IPS-20b (cell line): Measurements from ENCODE around the gene PRDM8.
A peak's percentile ranks its signal among the peaks of the same experiment; 100 is the strongest.
"Not testable (repeated sequence)": the region's sequence is repeated elsewhere in the genome, so short reads cannot be mapped to it uniquely, and the experiment has no call there.

Experiments used
- H3K27ac ChIP-seq: one replicate; pipeline ENCODE4 v1.5.1; 2013; ENCODE audit warnings: low read length
- H3K27me3 ChIP-seq: 2 replicates; pipeline ENCODE4 v1.6.1; 2013; ENCODE audit warnings: mild to moderate bottlenecking, low read length, inconsistent platforms; ENCODE audit not compliant: insufficient read depth
- H3K36me3 ChIP-seq: 2 replicates; pipeline ENCODE4 v1.6.1; 2013; ENCODE audit warnings: low read depth, mild to moderate bottlenecking, inconsistent platforms, low read length, moderate library complexity; ENCODE audit not compliant: insufficient read depth
- H3K4me1 ChIP-seq: 2 replicates; pipeline ENCODE4 v1.6.1; 2013; ENCODE audit warnings: mild to moderate bottlenecking, control low read depth, inconsistent platforms, low read length, moderate library complexity; ENCODE audit not compliant: insufficient read depth
- H3K4me3 ChIP-seq: 2 replicates; pipeline ENCODE4 v1.5.1; 2013; ENCODE audit warnings: mild to moderate bottlenecking, low read length, inconsistent platforms
- H3K9ac ChIP-seq: 2 replicates; pipeline ENCODE4 v1.6.1; 2013; ENCODE audit warnings: low read depth, mild to moderate bottlenecking, inconsistent platforms, low read length, moderate library complexity
- H3K9me3 ChIP-seq: 2 replicates; pipeline ENCODE4 v1.6.1; 2013; ENCODE audit warnings: mild to moderate bottlenecking, low read depth, low read length, inconsistent platforms; ENCODE audit not compliant: insufficient read depth

PRDM8 gene

DNA sequence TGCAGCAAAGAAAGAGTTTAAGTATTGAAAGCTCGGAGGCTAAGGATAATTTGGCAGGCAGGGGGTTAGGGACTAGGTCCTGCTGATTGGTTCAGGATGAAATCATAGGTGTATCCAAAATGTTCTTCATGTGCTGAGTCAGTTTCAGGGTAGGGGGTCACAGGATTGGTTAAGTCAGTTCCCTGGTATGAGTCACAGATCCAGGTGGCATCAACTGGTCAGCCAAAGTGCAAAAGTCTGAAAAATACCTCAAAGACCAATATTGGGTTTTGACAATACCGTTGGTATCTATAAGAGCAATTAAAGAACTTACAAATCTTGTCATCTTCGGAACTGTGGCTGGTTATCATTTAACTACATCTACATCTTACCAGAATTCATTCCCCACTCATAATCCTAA is 25.6 kb upstream of the PRDM8 start:
- H3K4me3 ChIP-seq: no peak overlapping the region
- no peaks in the 10 kb centered on the region for H3K36me3 ChIP-seq
- no peak overlapping the region for H3K27ac ChIP-seq
- H3K9me3 ChIP-seq: no peaks in the 10 kb centered on the region
- no peak overlapping the region for H3K9ac ChIP-seq
- no peaks in the 10 kb centered on the region for H3K4me1 ChIP-seq
- no peaks in the 10 kb centered on the region for H3K27me3 ChIP-seq

DNA sequence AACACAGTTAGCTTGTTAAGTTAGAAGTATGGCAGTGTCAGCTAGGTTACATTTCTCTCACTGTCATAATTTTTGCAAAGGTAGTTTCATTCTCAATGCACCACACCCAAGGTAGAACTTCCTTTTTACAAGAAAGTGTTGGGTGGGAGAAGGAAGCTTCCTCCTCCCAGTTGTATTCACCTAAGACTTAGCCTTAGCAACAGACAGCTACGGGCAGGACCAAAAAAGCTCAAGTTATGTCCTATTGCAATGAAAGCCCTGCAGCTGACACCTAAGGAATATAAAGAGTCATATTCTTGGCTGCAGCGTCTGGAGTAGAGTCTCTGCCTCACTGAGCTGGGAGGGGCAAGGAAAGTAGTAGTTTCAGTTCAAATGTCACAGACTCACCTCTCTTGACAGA is 25.1 kb upstream of the PRDM8 start:
- H3K27me3 ChIP-seq: no peaks in the 10 kb centered on the region
- no peaks in the 10 kb centered on the region for H3K36me3 ChIP-seq
- H3K9me3 ChIP-seq: no peaks in the 10 kb centered on the region
- H3K27ac ChIP-seq: no peak overlapping the region
- no peak overlapping the region for H3K4me3 ChIP-seq
- H3K4me1 ChIP-seq: no peaks in the 10 kb centered on the region
- no peak overlapping the region for H3K9ac ChIP-seq

DNA sequence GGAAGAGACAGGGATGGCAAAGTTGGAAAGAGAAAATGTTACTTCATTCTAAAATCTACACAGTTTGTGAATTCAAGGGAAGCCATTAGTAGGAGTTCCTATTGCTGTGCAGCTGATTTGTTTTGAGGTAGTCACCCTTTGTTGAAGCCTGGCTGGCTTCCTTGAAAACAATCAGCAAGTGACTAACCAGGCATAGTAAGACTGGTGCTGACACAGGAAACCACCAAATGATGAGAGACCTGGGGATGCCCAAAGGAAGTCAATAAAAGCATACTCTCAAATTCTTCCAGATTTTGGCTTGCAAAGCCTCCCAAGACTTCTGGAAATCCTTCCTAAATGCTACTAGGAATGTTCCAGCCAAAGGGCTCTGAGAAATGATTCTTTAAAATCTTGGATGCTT is 23.9 kb upstream of the PRDM8 start:
- H3K9me3 ChIP-seq: no peaks in the 10 kb centered on the region
- H3K9ac ChIP-seq: no peak overlapping the region
- no peaks in the 10 kb centered on the region for H3K27me3 ChIP-seq
- no peaks in the 10 kb centered on the region for H3K4me1 ChIP-seq
- no peaks in the 10 kb centered on the region for H3K36me3 ChIP-seq
- H3K27ac ChIP-seq: no peak overlapping the region
- H3K4me3 ChIP-seq: no peak overlapping the region

DNA sequence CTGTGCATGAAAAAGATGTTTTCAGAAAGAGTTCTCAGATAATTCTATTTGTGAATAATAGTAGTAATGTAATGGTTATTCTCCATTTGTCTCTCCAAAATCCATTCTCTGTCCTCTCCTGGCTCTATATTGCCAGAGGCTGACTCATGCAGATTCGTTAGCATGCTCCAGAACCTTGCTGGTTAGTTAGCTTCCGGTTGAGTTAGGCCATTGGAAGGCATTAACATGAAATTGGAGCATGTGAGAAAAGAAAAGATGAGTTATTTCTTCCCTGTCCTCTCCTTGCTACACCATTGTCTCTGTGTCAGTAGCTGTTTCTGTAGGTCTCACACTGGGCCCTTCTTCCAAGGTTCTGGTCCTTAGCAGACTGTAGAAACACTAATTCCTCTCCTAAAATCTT is 23.5 kb upstream of the PRDM8 start:
- no peak overlapping the region for H3K9ac ChIP-seq
- H3K27ac ChIP-seq: no peak overlapping the region
- no peak overlapping the region for H3K4me3 ChIP-seq
- H3K27me3 ChIP-seq: no peaks in the 10 kb centered on the region
- no peaks in the 10 kb centered on the region for H3K9me3 ChIP-seq
- no peaks in the 10 kb centered on the region for H3K4me1 ChIP-seq
- no peaks in the 10 kb centered on the region for H3K36me3 ChIP-seq

DNA sequence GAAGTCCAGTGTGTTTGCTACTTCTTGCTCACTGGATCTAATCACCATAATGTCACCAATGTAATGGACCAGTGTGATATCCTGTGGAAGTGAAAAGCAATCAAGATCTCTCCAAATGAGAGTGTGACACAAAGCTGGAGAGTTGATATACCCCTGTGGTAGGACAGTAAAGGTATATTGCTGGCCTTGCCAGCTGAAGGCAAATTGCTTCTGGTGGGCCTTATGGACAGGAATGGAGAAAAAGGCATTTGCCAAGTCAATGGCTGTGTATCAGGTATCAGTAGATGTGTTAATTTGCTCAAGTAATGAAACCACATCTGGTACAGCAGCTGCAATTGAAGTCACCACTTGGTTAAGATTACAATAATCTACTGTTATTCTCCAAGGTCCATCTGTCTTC is 19.5 kb upstream of the PRDM8 start:
- H3K36me3 ChIP-seq, H3K4me3 ChIP-seq, H3K9me3 ChIP-seq, H3K4me1 ChIP-seq, H3K9ac ChIP-seq, H3K27ac ChIP-seq: not testable (repeated sequence)
- peaks cover 32% of the 10 kb centered on the region for H3K27me3 ChIP-seq

DNA sequence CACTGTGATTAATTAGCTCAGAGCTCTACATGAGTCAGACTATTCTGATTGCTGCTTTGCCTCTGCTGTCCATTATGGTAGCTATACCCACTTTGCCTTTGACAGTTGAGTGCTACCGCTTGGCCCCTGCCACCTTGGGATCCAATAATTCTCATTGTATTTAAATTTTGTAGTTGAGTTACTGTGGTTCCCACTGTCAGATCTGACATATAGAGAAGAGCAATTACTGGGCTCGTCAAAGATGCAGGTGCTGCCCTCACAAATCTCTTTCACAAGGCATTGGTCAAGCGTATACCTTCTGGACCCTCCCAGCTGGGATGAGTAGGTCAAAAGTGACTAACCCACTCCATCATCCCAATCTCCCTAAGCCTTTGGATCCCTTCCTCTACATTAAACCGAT is 18.3 kb upstream of the PRDM8 start:
- no peak overlapping the region for H3K9ac ChIP-seq
- no peak overlapping the region for H3K27ac ChIP-seq
- no peak overlapping the region for H3K4me3 ChIP-seq
- H3K36me3 ChIP-seq: no peaks in the 10 kb centered on the region
- peaks cover 44% of the 10 kb centered on the region for H3K27me3 ChIP-seq
- no peaks in the 10 kb centered on the region; the same call in 1 of the 2 replicates for H3K9me3 ChIP-seq
- H3K4me1 ChIP-seq: peaks cover 4% of the 10 kb centered on the region; the same call in 1 of the 2 replicates

DNA sequence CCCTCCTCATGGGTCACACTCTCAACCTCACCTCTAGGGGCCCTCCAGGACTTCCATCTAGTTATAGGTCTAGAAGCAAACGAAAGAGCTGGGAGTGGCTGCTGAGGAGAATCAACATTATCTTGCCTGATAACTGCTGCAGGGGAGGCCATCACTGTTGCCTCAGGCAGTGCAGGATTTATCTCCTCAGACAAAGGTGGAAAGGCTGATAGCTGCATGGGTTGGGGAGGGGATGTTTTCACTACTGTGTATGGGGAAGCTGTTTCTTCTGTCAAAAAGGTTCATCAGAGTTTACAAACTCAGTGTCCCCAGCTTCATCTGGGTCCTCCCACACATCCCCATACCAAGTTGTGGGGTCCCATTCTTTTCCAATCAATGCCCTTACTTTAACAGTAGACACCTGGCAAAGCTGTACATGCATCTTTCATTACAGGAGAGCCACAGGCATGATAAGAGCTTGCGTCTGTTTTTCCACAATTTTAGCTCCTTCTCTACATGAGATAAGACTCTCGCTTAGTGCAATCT is 17.6 kb upstream of the PRDM8 start:
- Histone ChIP-seq H3K27me3 (peaks cover 51% of the 10 kb centered on the region), H3K9ac (no peak overlapping the region), H3K9me3 (no peaks in the 10 kb centered on the region; the same call in 1 of the 2 replicates), H3K36me3 (no peaks in the 10 kb centered on the region), H3K4me1 (peaks cover 4% of the 10 kb centered on the region; the same call in 1 of the 2 replicates), H3K4me3 (no peak overlapping the region), H3K27ac (no peak overlapping the region)

DNA sequence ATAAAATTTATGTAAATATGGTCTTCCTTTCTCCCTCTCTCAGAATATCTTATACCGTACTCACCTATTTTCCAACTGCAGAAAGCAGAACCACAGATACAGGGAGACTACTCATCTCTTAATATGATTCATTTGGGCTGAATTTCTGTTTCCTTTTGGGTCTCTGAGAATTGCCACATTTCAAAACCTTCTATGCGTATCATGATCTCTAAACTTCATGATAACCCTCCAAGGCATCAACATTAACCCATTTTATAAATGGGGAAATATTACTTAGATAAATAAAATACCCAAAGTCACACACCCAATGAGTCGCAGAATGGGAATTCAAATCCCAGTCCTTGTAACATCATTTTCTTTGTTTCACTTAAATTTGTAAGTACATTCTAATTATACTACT is 16.6 kb upstream of the PRDM8 start:
- Histone ChIP-seq H3K4me3 (no peak overlapping the region), H3K9ac (no peak overlapping the region), H3K27me3 (peaks cover 61% of the 10 kb centered on the region)

DNA sequence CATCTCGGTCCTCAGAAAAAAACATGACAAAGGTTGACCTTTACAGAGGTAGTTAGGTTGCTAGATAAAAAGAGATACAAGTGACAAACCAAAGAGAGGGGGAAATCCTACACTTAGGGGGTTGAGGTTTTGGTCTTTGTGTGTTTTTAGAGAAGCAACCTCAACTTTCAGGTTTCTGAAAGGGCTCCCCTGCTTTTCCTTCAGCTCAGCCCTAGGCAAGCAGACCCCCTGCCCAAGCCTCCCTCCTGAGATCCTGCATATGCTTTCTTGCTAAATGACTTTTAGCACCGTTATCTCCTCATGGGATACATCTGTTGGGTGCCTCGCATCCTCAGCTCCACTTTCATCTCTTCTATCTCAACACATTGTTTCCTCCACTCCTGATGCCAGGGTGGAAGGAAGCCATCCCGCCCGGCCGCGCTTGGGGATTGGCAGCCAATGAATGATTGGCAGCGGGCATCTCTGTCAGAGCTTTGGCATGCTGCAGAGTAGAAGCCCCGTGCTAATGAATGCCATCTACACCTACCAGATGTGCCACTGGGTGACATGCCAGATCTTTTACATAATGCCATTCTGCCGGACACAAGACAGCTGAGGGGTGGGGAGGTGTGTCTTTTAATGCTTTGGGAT is 15.0 kb upstream of the PRDM8 start:
- Histone ChIP-seq H3K9ac (no peak overlapping the region), H3K36me3 (no peaks in the 10 kb centered on the region), H3K4me3 (peak overlapping the region; percentile 73; the same call in 1 of the 2 replicates), H3K9me3 (no peaks in the 10 kb centered on the region; the same call in 1 of the 2 replicates), H3K4me1 (peaks cover 8% of the 10 kb centered on the region; the same call in 1 of the 2 replicates), H3K27me3 (peaks cover 77% of the 10 kb centered on the region), H3K27ac (no peak overlapping the region)

More for the DNA sequence above, 16.6 kb upstream of the PRDM8 start:
- Histone ChIP-seq H3K36me3 (no peaks in the 10 kb centered on the region), H3K4me1 (peaks cover 8% of the 10 kb centered on the region; the same call in 1 of the 2 replicates), H3K9me3 (no peaks in the 10 kb centered on the region; the same call in 1 of the 2 replicates), H3K27ac (no peak overlapping the region)

DNA sequence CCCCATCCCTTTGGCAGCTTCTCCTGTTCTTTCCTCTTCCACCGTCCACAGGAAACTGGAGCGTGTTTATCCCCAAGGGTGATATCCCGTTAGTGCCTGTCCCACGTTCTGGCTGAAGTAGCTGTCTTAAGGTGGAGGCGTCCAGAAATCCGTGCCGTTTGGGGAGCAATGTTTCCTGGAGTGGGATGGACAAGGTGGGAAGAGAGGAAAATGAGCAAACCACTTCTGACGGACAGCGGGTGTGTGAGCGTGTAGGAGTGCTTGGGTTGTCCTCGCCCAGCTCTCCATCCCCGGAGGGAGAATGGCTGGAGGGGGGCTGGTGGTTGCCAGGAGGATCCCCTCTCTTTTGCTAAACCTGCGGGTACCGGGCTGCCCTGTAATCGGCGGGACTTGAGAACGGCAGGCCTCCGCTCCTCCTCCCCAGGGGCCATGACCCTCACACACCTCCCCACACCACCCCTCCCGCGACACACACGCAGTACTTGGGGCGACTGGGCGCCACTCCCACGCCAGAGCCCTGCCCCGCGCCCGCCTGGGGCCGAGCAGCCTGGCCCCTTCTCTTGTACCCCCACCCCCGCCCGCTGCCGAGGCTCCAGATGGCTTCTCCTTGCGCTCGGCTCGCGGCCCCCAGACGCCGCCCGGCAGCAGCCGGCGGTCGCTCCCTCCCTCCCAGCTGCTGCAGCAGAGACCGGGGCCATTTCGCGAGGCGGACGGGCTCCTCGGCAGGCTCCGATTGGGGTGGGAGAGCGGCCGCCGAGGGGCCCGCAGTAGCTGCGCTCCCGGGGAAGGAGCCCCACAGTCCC is 13.9 kb upstream of the PRDM8 start:
- Histone ChIP-seq H3K27me3 (peaks cover 88% of the 10 kb centered on the region), H3K9ac (no peak overlapping the region), H3K9me3 (peaks cover 3% of the 10 kb centered on the region; the same call in 1 of the 2 replicates), H3K4me3 (peak overlapping the region; percentile 73), H3K27ac (no peak overlapping the region), H3K36me3 (no peaks in the 10 kb centered on the region), H3K4me1 (peaks cover 8% of the 10 kb centered on the region; the same call in 1 of the 2 replicates)

DNA sequence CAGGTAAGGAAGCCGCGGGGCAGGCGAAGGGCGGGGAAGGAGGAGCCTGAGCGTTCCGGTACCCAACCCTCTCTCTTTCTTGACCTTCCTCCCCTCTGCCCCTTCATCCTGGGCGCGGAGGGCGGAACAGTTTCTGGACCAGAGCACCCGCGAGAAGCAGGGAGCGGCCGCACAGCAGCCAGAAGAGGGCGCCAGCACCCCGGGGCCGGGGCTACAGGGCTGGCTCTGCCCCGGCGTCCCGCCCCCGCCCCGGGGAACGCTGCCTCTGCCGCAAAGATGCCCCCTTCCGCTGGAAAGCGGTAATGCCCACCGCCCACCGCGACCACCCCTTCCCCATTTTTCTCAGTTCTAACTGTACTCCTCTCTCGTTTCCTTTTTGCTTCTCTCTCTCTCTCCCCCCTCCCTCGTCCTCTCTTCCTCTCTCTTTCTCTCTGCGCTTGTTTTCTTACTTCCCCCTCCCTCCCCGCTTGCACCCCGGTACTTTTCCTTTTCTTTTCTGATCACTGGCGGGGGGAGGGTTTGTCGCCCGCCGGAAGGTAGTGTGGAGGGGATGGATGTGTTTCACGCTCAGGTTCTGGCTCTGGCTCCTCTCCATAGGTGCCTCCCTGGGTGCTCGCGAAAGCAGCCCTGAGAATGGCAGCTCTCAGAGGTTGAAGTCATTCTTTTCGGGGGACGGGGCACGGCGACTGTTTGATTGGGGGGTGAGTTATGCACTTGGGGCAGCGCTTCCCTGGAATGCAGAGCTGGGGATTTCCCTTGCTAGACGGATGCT is 13.1 kb upstream of the PRDM8 start:
- H3K36me3 ChIP-seq: no peaks in the 10 kb centered on the region
- H3K27me3 ChIP-seq: peaks cover 96% of the 10 kb centered on the region
- H3K27ac ChIP-seq: no peak overlapping the region
- H3K4me1 ChIP-seq: peaks cover 8% of the 10 kb centered on the region; the same call in 1 of the 2 replicates
- H3K9me3 ChIP-seq: peaks cover 7% of the 10 kb centered on the region; the same call in 1 of the 2 replicates
- peak overlapping the region; percentile 73 for H3K4me3 ChIP-seq
- no peak overlapping the region for H3K9ac ChIP-seq
